Measurements from ENCODE around the gene HCN4. TPM values are rescaled to one million over a fixed set of nuclear protein-coding genes. Genes with fewer than 3 reads are reported as not detected.

Gene HCN4
- total RNA-seq, 2 experiments from 2014 or later: not detected

DNA sequence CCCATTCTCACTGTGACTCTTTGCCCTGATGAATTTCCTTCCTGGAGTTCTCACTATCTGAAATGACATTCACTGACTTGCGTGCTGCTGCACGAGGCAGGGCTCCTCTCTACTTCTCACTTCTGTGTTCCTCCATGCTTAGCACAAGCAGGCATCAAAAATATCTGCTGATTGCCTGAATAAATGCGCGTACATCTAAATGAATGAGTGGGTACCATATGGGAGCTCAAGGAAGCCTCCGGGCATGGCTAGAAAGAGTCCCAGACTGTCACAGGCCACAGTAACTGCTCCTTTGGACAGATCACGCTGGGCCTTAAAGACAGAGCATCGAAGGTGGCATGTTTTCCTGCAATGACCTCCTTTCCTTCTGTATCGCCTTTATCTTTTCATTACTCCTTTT is 31.6 kb downstream of the HCN4 start:
- no peak for DNase-seq
- Mint-ChIP-seq H3K27ac (no peak overlapping the region), H3K27me3 (no peaks in the 10 kb centered on the region), H3K4me3 (no peak overlapping the region), H3K4me1 (ENCODE audit: low read depth) (no peaks in the 10 kb centered on the region), H3K36me3 (no peaks in the 10 kb centered on the region), H3K9me3 (no peaks in the 10 kb centered on the region)
- CTCF ChIA-PET: no interaction called here
- intact Hi-C loops (cut with micrococcal nuclease): no loop called here
- POLR2A ChIA-PET: no interaction called here

DNA sequence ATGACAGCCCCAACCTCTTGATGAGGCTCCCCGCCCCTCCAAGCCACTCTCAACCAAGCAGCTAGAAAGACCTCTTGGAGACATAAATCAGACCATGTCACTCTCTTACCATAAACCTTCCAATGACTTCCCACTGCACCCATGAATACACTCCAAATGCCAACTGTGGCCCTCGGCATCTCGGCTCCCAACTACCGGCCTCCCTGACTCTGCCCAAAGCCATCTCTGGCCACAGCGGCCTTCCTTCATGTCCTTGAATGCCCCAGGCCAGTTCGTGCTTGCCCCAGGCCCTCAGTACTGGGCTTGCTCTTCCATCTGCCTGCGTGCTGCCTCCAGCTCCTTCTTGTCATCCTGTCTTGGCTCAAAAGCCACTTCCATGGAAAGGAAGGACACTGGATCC is 32.0 kb downstream of the HCN4 start:
- no peak overlapping the region for H3K27ac Mint-ChIP-seq
- ChIA-PET CTCF (no interaction called here), POLR2A (no interaction called here)
- H3K4me1 Mint-ChIP-seq (ENCODE audit: low read depth): no peaks in the 10 kb centered on the region
- intact Hi-C loops (cut with micrococcal nuclease): no loop called here
- H3K9me3 Mint-ChIP-seq: no peaks in the 10 kb centered on the region
- no peak for DNase-seq
- no peak overlapping the region for H3K4me3 Mint-ChIP-seq
- H3K27me3 Mint-ChIP-seq: no peaks in the 10 kb centered on the region
- no peaks in the 10 kb centered on the region for H3K36me3 Mint-ChIP-seq

DNA sequence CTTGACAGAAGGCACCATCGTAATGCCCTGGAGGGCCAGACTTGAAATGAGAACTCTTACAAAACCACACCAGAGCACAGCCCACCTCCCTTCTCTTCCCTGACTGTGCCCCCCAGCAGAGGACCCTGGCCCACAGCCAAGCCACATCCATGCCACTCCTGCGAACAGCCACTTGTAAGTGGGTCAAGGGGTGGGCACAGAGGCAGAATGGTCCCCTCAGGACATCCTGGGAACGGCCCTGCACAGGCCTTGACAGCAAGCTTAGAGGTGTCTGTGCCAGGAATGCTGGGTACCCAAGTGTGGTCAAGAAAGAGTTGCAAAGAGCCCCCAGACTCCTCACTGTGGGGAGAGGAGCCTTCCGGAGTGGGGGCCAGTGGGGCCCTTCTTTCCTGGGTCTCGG is 33.3 kb downstream of the HCN4 start:
- intact Hi-C loops (cut with micrococcal nuclease): no loop called here
- Mint-ChIP-seq H3K27me3 (no peaks in the 10 kb centered on the region), H3K9me3 (no peaks in the 10 kb centered on the region), H3K27ac (no peak overlapping the region), H3K4me1 (ENCODE audit: low read depth) (no peaks in the 10 kb centered on the region), H3K36me3 (no peaks in the 10 kb centered on the region), H3K4me3 (no peak overlapping the region)
- no peak for DNase-seq
- CTCF ChIA-PET: no interaction called here
- POLR2A ChIA-PET: no interaction called here

DNA sequence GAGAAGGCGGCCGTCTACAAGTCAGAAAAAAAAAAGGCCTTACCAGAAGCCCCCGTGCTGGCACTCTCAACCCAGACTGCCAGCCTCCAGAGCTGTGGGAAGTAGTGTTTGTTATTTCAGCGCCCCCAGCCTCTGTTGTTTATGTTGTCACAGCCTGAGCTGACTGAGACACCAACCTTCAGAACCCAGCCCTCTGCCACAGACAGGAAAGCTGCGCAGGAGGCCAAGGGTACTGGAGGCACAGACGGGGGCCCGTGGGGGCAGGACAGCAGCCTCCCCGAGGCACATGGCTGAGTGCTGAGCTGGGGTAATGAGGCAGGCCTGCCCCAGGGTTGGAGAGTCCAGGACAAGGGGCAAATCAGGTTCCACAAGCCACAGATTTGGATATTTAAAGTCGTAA is 33.7 kb downstream of the HCN4 start:
- no peak for DNase-seq
- intact Hi-C loops (cut with micrococcal nuclease): no loop called here
- no peaks in the 10 kb centered on the region for H3K9me3 Mint-ChIP-seq
- no peaks in the 10 kb centered on the region for H3K36me3 Mint-ChIP-seq
- POLR2A ChIA-PET: no interaction called here
- CTCF ChIA-PET: no interaction called here
- H3K4me3 Mint-ChIP-seq: no peak overlapping the region
- no peak overlapping the region for H3K27ac Mint-ChIP-seq
- no peaks in the 10 kb centered on the region for H3K27me3 Mint-ChIP-seq
- no peaks in the 10 kb centered on the region for H3K4me1 Mint-ChIP-seq (ENCODE audit: low read depth)

DNA sequence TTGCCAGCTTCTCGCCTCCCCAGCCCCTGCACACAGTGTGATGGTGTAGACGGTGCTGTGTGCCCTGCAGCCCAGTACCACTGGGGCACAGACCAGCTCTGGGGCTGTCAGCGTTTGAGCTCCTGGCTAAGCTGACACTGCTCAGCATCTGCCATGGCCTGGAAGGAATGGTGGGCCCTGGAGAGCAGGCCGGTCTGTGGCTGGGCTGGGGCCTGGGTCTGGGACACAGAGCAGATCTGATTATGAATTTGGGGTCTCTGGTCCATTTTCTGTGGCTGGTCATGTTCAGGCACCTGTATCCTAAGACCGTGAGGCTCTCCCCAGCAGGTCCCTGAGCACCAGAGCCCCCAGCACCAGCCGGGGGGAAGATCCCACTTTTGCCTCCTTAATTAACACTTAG is 34.7 kb downstream of the HCN4 start:
- ChIA-PET POLR2A (no interaction called here), CTCF (interaction anchor here (0.5 to 1.1 kb wide), 2 partner anchors 28 to 266 kb away, joined by 3 read pairs; no protein-coding TSS in a partner anchor)
- H3K4me1 Mint-ChIP-seq (ENCODE audit: low read depth): no peaks in the 10 kb centered on the region
- no peak overlapping the region for H3K27ac Mint-ChIP-seq
- H3K9me3 Mint-ChIP-seq: no peaks in the 10 kb centered on the region
- no peaks in the 10 kb centered on the region for H3K27me3 Mint-ChIP-seq
- intact Hi-C loops (cut with micrococcal nuclease): no loop called here
- no peaks in the 10 kb centered on the region for H3K36me3 Mint-ChIP-seq
- no peak for DNase-seq
- no peak overlapping the region for H3K4me3 Mint-ChIP-seq

DNA sequence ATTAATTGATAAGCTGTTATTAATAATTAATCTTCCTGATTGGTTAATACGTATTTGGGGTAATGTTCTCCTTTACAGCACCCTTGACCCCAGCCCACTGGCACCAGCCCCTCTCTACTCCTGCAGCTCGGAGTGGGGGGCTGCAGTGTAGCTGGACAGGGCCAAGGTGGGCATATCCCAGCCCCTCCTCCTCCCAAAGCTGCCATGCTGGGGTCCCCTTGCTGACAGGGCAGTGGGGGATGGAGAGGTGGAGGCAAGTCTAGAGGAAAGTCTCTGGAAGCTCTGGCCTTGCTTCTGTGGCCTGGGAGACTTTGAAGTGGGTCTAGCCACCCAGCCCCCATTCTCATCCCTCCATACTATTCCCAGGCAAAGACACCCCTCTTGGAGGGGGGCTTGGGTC is 35.8 kb downstream of the HCN4 start:
- no peaks in the 10 kb centered on the region for H3K36me3 Mint-ChIP-seq
- no peak overlapping the region for H3K4me3 Mint-ChIP-seq
- H3K27me3 Mint-ChIP-seq: no peaks in the 10 kb centered on the region
- H3K27ac Mint-ChIP-seq: no peak overlapping the region
- no peaks in the 10 kb centered on the region for H3K9me3 Mint-ChIP-seq
- intact Hi-C loops (cut with micrococcal nuclease): no loop called here
- ChIA-PET POLR2A (no interaction called here), CTCF (interaction anchor here (0.6 kb wide), 1 partner anchor 66 kb away, joined by 3 read pairs; no protein-coding TSS in a partner anchor)
- DNase-seq: no peak
- H3K4me1 Mint-ChIP-seq (ENCODE audit: low read depth): no peaks in the 10 kb centered on the region

DNA sequence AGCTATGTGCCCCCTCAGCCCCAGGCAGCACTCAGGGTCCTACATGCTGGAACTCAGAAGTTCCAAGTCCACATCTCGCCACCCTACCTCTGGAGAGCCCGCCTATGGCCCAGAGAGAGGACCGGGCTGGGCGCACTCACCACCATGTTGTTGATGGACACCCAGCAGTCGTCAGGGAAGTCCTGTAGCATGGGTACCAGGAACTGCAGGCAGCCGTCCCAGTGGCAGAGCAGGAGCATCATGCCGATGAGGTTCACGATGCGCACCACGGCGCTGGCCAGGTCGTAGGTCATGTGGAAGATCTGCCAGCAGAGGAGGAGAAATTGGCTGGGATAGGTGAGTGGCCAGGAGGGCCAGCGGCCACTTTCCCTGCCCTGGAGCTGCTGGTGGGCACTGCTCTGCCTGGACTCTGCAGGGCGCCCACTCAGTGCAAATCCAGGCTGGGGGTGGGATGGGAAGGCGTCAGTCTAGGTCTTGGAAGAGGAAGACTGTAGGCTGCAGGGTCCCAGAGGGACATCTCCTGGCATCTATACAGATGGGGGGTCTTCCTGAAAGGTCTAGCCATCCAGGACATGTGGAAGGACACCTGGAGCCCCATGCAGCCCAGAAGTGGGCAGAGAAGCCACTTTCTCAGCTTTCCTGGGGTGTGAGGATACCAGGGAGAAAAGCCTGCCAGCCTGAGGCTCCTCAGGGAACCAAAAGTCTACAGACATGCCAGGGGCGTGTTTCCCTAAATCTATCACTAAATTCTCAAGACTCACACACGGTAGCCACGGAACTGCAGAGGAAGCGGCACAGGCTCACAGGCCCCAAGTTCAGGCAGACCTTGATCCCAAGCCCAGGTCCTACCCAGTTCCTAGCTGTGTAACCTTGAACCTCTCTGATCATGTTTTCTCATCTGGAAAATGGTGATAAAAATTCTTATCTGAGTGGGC is 36.5 kb downstream of the HCN4 start:
- intact Hi-C loops (cut with micrococcal nuclease): no loop called here
- H3K9me3 Mint-ChIP-seq: no peaks in the 10 kb centered on the region
- no peak overlapping the region for H3K27ac Mint-ChIP-seq
- H3K27me3 Mint-ChIP-seq: no peaks in the 10 kb centered on the region
- DNase-seq: no peak
- ChIA-PET POLR2A (no interaction called here), CTCF (no interaction called here)
- no peak overlapping the region for H3K4me3 Mint-ChIP-seq
- H3K4me1 Mint-ChIP-seq (ENCODE audit: low read depth): no peaks in the 10 kb centered on the region
- H3K36me3 Mint-ChIP-seq: no peaks in the 10 kb centered on the region

DNA sequence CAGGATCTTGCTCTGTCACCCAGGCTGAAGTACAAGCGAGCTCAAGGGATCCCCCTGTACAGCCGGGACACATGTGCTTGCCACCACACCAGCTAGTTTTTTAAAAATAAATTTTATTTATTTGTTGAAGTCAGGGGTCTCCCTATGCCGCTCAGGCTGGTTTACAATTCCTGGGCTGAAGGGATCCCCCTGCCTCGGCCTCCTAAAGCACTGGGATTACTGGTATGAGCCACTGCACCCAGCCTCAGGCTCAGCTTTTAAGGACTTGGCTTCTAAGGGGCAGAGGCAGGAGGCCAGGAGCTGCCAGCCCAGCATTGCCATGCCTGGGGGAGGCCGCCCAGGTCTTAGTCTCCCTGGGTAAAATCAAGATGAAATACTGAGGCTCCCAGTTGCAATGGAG is 37.3 kb downstream of the HCN4 start:
- DNase-seq: no peak
- POLR2A ChIA-PET: no interaction called here
- Mint-ChIP-seq H3K9me3 (no peaks in the 10 kb centered on the region), H3K4me3 (no peak overlapping the region), H3K4me1 (ENCODE audit: low read depth) (no peaks in the 10 kb centered on the region), H3K27me3 (no peaks in the 10 kb centered on the region), H3K36me3 (no peaks in the 10 kb centered on the region), H3K27ac (no peak overlapping the region)
- CTCF ChIA-PET: no interaction called here
- intact Hi-C loops (cut with micrococcal nuclease): no loop called here

DNA sequence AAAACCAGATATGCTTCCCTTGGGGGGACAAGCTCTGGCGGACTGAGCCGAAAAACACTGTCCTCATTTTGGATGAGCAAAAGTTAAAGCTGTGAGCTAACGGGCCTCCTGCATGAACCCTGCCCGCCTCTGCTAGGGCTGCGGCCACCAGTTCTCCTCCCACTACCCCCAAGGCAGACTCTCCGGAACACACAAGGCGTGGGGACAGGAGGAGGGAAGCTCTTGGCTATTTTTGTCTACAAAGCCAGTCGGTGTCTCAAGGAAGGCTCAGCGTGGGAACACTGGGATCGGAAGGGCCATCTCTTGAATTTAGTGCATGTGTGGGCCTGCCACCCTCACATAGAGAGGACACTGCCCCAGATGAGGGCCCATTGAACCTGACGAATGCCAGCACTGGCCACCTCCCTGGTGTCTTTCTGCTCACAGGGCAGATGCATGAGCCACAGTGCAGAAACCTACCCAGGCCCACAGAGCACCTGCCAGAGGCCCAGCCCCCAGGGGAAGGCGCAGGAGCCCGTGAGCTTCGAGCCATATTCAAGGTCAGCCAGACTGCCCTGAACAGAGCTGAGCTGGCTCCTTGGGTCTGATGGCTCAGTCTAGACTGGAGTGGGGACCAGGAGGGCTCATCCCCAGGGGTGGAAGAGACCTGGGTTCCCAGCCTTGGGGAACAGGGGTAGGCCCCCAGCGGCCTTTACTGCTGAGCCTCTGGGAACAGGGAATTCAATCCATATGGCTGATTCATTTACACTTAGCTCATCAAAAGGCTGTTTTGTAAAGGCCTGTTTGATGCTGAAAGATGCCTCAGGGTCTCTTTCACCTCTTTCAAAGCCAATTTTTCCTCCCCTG is 38.3 kb downstream of the HCN4 start:
- Mint-ChIP-seq H3K36me3 (no peaks in the 10 kb centered on the region), H3K27ac (no peak overlapping the region), H3K4me3 (no peak overlapping the region), H3K27me3 (peaks cover 3% of the 10 kb centered on the region), H3K4me1 (ENCODE audit: low read depth) (peaks cover 2% of the 10 kb centered on the region), H3K9me3 (no peaks in the 10 kb centered on the region)
- ChIA-PET CTCF (no interaction called here), POLR2A (no interaction called here)
- no peak for DNase-seq
- intact Hi-C loops (cut with micrococcal nuclease): no loop called here

DNA sequence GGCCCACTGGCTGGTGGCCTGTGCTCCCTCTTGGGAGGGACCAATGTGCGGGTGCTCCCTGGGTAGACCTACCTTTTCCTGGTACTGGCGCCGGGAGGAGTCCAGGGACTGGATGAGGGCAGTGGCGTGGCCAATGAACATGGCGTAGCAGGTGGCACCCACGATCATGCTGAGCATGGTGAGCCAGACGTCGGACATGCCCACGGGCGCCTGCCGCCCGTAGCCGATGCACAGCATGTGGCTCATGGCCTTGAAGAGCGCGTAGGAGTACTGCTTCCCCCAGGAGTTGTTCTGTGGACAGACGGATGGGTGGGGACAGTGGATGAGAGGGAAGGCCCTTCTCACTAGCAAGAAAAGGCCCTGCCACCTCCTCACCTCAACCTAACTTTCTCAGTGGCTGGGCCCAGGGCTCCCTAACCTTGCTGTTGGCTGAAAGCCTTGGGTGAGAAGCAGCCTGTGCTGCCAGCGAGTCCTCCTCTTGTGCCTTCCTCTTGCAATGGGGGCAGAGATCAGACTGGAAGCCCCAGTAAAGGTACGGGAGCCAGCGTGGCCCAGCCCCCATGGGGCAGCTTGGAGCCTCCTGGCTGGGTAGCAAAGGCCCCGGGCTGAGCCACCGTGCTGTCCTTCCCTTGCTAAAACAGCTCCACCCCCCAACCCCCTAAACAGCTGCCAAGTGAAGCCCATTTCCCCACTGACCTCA is 39.1 kb downstream of the HCN4 start:
- no peaks in the 10 kb centered on the region for H3K9me3 Mint-ChIP-seq
- H3K27me3 Mint-ChIP-seq: peaks cover 3% of the 10 kb centered on the region
- H3K36me3 Mint-ChIP-seq: no peaks in the 10 kb centered on the region
- DNase-seq: no peak
- H3K27ac Mint-ChIP-seq: no peak overlapping the region
- H3K4me3 Mint-ChIP-seq: no peak overlapping the region
- intact Hi-C loops (cut with micrococcal nuclease): no loop called here
- peaks cover 2% of the 10 kb centered on the region for H3K4me1 Mint-ChIP-seq (ENCODE audit: low read depth)
- ChIA-PET CTCF (no interaction called here), POLR2A (no interaction called here)

DNA sequence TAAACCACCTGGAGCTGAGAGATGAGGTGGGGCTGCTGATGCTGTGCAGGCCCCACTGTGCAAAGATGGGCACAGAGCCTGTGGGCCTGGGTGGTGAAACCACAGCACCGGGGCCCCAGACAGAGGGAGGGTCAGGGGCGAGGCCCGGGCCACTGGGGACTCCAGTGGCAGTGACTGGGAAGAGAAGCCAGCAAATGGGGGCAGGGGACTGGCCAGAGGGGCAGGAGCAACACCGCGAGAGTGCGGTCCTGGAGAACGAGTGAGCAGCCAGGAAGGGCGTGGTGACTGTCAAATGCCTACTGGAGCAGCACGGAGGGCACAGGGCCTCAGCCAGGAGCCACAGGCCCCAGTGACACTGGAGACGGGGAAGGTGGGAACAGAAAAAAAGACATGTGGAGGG is 39.8 kb downstream of the HCN4 start:
- no peaks in the 10 kb centered on the region for H3K36me3 Mint-ChIP-seq

DNA sequence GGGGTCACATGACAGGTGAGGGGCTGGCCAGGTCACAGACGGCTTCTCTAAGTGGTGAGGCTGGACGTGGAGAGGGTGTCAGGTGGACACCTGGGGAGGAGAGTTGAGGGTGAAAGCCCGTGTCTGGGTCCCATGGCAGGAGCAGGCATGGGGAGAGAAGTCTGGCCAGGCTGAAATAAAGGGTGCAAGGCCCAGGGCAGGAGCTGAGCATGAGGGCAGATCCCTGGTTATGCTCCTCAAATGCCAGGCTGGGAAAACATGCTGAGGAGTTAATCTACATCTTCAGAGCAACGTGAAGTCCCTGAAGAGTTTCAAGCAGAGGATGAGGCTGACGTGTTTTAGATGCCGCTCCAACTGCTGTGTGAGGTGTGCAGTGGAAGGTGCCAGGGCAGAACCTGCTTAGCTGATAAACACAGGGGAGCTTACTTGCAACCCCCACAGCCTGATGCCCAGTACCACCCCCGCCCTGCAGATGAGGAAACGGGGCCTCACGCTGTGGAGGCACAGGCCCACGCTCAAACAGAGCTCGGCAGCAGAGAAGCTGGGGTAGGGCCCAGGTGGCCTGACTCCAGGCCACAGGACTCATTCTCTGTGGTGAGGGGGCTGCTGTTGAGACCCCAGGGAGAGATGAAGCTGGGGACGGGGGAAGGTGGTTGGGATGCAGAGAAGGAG is 40.5 kb downstream of the HCN4 start:
- intact Hi-C loops (cut with micrococcal nuclease): no loop called here
- H3K4me1 Mint-ChIP-seq (ENCODE audit: low read depth): peaks cover 2% of the 10 kb centered on the region
- H3K4me3 Mint-ChIP-seq: no peak overlapping the region
- no peak for DNase-seq
- H3K27ac Mint-ChIP-seq: no peak overlapping the region
- CTCF ChIA-PET: no interaction called here
- no peaks in the 10 kb centered on the region for H3K9me3 Mint-ChIP-seq
- no peaks in the 10 kb centered on the region for H3K36me3 Mint-ChIP-seq
- POLR2A ChIA-PET: no interaction called here
- peaks cover 3% of the 10 kb centered on the region for H3K27me3 Mint-ChIP-seq

More for the DNA sequence above, 39.8 kb downstream of the HCN4 start:
- no peak overlapping the region for H3K27ac Mint-ChIP-seq
- intact Hi-C loops (cut with micrococcal nuclease): no loop called here
- DNase-seq: no peak
- H3K9me3 Mint-ChIP-seq: no peaks in the 10 kb centered on the region
- POLR2A ChIA-PET: no interaction called here
- CTCF ChIA-PET: no interaction called here
- H3K4me3 Mint-ChIP-seq: no peak overlapping the region
- peaks cover 3% of the 10 kb centered on the region for H3K27me3 Mint-ChIP-seq
- H3K4me1 Mint-ChIP-seq (ENCODE audit: low read depth): peaks cover 2% of the 10 kb centered on the region
